IMR-90 (cell line): ENCODE measurements around the gene APOL3.

Experiments used
- BHLHE40 ChIP-seq: fragments of 150-350 bp; IDR thresholded peaks from 2 replicates; pipeline ENCODE4 v1.6.1; 2016; ENCODE audit warnings: mild to moderate bottlenecking, low read depth, low read length
- CEBPB ChIP-seq: IDR thresholded peaks from 2 replicates; pipeline ENCODE4 v1.6.1; 2012; ENCODE audit warnings: low read depth, low read length, improper control_type of control experiment
- FOS ChIP-seq: fragments of 150-350 bp; IDR thresholded peaks from 2 replicates; pipeline ENCODE4 v1.6.1; 2016; ENCODE audit warnings: low read depth, low read length
- MAZ ChIP-seq: IDR thresholded peaks from 2 replicates; pipeline ENCODE4 v1.6.1; 2012; ENCODE audit warnings: low read depth, mild to moderate bottlenecking, low read length, improper control_type of control experiment, moderate library complexity, borderline replicate concordance
- MXI1 ChIP-seq: IDR thresholded peaks from 2 replicates; pipeline ENCODE4 v1.6.1; 2012; ENCODE audit warnings: low read depth, mild to moderate bottlenecking, low read length, moderate library complexity, borderline replicate concordance
- POLR2A ChIP-seq: IDR thresholded peaks from 2 replicates; pipeline ENCODE4 v1.6.1; 2012; ENCODE audit warnings: mild to moderate bottlenecking, low read depth, low read length
- RAD21 ChIP-seq: IDR thresholded peaks from 2 replicates; pipeline ENCODE4 v1.6.1; 2012; ENCODE audit warnings: low read length, improper control_type of control experiment
- RCOR1 ChIP-seq: IDR thresholded peaks from 2 replicates; pipeline ENCODE4 v1.6.1; 2012; ENCODE audit warnings: mild to moderate bottlenecking, low read length, improper control_type of control experiment; ENCODE audit not compliant: insufficient replicate concordance
- TF ChIP-seq, protein P1 (sequence below): conservative IDR thresholded peaks from 2 replicates; pipeline ENCODE4 v1.5.1; 2012; ENCODE audit warnings: mild to moderate bottlenecking, low read depth, low read length, improper control_type of control experiment

DNA sequence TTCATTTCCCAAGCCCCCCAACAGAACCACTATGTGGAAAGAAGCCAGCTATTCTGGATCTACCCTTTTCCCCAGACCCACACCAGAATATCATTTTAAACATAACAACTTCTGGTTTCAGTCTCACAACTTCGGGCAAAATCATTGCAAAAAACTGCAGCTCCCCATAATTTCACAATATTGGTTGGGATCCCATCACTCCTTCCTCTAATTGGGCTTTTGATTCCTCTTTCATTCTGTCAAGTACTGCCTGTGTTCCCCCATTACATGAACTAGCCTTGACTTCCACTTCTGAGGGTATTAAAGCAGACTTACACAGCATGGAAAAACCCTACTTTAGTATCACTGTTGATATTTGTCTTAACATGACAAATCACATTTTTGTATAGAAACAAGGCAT lies 4.1 kb upstream of the APOL3 start:
- TF ChIP-seq, protein P1, sequence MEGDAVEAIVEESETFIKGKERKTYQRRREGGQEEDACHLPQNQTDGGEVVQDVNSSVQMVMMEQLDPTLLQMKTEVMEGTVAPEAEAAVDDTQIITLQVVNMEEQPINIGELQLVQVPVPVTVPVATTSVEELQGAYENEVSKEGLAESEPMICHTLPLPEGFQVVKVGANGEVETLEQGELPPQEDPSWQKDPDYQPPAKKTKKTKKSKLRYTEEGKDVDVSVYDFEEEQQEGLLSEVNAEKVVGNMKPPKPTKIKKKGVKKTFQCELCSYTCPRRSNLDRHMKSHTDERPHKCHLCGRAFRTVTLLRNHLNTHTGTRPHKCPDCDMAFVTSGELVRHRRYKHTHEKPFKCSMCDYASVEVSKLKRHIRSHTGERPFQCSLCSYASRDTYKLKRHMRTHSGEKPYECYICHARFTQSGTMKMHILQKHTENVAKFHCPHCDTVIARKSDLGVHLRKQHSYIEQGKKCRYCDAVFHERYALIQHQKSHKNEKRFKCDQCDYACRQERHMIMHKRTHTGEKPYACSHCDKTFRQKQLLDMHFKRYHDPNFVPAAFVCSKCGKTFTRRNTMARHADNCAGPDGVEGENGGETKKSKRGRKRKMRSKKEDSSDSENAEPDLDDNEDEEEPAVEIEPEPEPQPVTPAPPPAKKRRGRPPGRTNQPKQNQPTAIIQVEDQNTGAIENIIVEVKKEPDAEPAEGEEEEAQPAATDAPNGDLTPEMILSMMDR: no peak
- TF ChIP-seq FOS (no peak), POLR2A (no peak), MXI1 (no peak), BHLHE40 (no peak), RAD21 (no peak), MAZ (no peak), CEBPB (no peak), RCOR1 (no peak)
